Kidney epithelial cell (primary cell): Measurements from ENCODE around the gene GGCX. TPM values are rescaled to one million over a fixed set of nuclear protein-coding genes. Genes with fewer than 3 reads are reported as not detected.
"Not testable (repeated sequence)": the region's sequence is repeated elsewhere in the genome, so short reads cannot be mapped to it uniquely, and the experiment has no call there.

Experiments used
- DNase-seq: peaks from one replicate; pipeline ENCODE4 v3.0.0-alpha.2; 2010; ENCODE audit warnings: low read depth
- H3K27me3 ChIP-seq: 2 replicates; pipeline ENCODE4 v1.6.0; 2011; ENCODE audit warnings: low read length; ENCODE audit not compliant: control insufficient read depth, insufficient read depth
- H3K36me3 ChIP-seq: 2 replicates; pipeline ENCODE4 v1.5.1; 2011; ENCODE audit warnings: low read length; ENCODE audit not compliant: control insufficient read depth, insufficient read depth
- H3K4me3 ChIP-seq: 2 replicates; pipeline ENCODE4 v1.5.1; 2011; ENCODE audit warnings: low read depth, mild to moderate bottlenecking, control low read depth, low read length
- CTCF ChIP-seq: IDR thresholded peaks from 2 replicates; pipeline ENCODE4 v1.5.1; 2011; ENCODE audit warnings: mild to moderate bottlenecking, moderate library complexity, low read length, control low read depth, inconsistent platforms; ENCODE audit not compliant: insufficient read depth, poor library complexity, severe bottlenecking
- total RNA-seq: library from RNA; depleted of rRNA; stranded (reverse); fragments of >200 nt; gene quantifications from 2 replicates; pipeline ENCODE4 v1.2.3, GENCODE V29; 2015

Gene GGCX
- total RNA-seq: 25.7 and 37.0 TPM in 2 replicates

- H3K27me3 ChIP-seq: no peaks in the 10 kb centered on the region
- peak; percentile 74 for DNase-seq
- H3K4me3 ChIP-seq: peak within 1 kb of the TSS; percentile 71
- TF ChIP-seq CTCF: peak; percentile 14
- no peaks in the 10 kb centered on the region for H3K36me3 ChIP-seq
Measured at GRCh38 chr2:85561280-85562212, at the start of gene GGCX. Gene GGCX, minus strand, starts transcription at chr2:85561493. Its CDS starts 65 bp downstream, at chr2:85561428.

- no peak for TF ChIP-seq CTCF
- Histone ChIP-seq H3K36me3 (peaks cover 4% of the 10 kb centered on the region), H3K4me3 (no peak overlapping the region), H3K27me3 (no peaks in the 10 kb centered on the region)
- DNase-seq: no peak
Measured at GRCh38 chr2:85607268-85608215, 46.2 kb upstream of the GGCX start.

- no peak overlapping the region for H3K4me3 ChIP-seq
- no peak for DNase-seq
- H3K36me3 ChIP-seq: peaks cover 4% of the 10 kb centered on the region
- no peaks in the 10 kb centered on the region for H3K27me3 ChIP-seq
- TF ChIP-seq CTCF: no peak
Measured at GRCh38 chr2:85606116-85606455, 44.8 kb upstream of the GGCX start.

GRCh38 chr2:85605406-85606115, 44.3 kb upstream of the GGCX start:
- peaks cover 4% of the 10 kb centered on the region for H3K36me3 ChIP-seq
- TF ChIP-seq CTCF: no peak
- H3K4me3 ChIP-seq: no peak overlapping the region
- DNase-seq: no peak
- no peaks in the 10 kb centered on the region for H3K27me3 ChIP-seq

- Histone ChIP-seq H3K36me3 (peaks cover 4% of the 10 kb centered on the region), H3K4me3 (no peak overlapping the region), H3K27me3 (no peaks in the 10 kb centered on the region)
- TF ChIP-seq CTCF: no peak
- no peak for DNase-seq
Measured at GRCh38 chr2:85604568-85605339, 43.5 kb upstream of the GGCX start.

GRCh38 chr2:85604133-85604444, 42.8 kb upstream of the GGCX start:
- not testable (repeated sequence) for H3K36me3 ChIP-seq, DNase-seq, H3K4me3 ChIP-seq, H3K27me3 ChIP-seq
